Adrenal gland (tissue), 12 donors: ENCODE measurements around the gene CDC42EP4. TPM values are rescaled to one million over a fixed set of nuclear protein-coding genes. Genes with fewer than 3 reads are reported as not detected.

Experiments
- DNase-seq, 7 donors: peaks; one replicate each; pipeline ENCODE4 v3.0.0-alpha.2; 2019 to 2020
- H3K27ac ChIP-seq, 5 donors: fragments of 200-600 bp; sonication (generic) in 4 of 5; 1 replicate in 3 of 5; 2 replicates in 2 of 5; pipeline versions ENCODE4 v1.5.1 to v1.8.0; 2016 to 2020; ENCODE audit warnings: mild to moderate bottlenecking in 1 of 5
- H3K27me3 ChIP-seq: fragments of 200-600 bp; 2 replicates; pipeline ENCODE4 v1.8.0; 2021
- H3K36me3 ChIP-seq, 2 donors: fragments of 200-600 bp; replicated peaks in 1 of 2; 1 replicate in 1 of 2; 2 replicates in 1 of 2; pipeline versions ENCODE4 v1.5.1 to v1.8.0; 2018 to 2022
- H3K4me1 ChIP-seq, 2 donors: fragments of 200-600 bp; replicated peaks in 1 of 2; 1 replicate in 1 of 2; 2 replicates in 1 of 2; pipeline versions ENCODE4 v1.5.1 to v1.8.0; 2018 to 2021
- H3K4me3 ChIP-seq, 4 donors: fragments of 200-600 bp; sonication (generic) in 3 of 4; one replicate each; pipeline ENCODE4 v1.5.1; 2016 to 2018
- H3K9me3 ChIP-seq, 3 donors: fragments of 200-600 bp; sonication (generic) in 1 of 3; replicated peaks in 1 of 3; 1 replicate in 2 of 3; 2 replicates in 1 of 3; pipeline versions ENCODE4 v1.5.1 to v1.8.0; 2016 to 2021
- CTCF ChIP-seq, 6 experiments: fragments of 450-650 bp in 4 of 6; fragments of 200-600 bp in 2 of 6; sonication (generic) in 1 of 6; IDR thresholded peaks; 1 replicate in 5 of 6; 2 replicates in 1 of 6; pipeline versions ENCODE4 v1.5.1 to v1.8.0; 2016 to 2021; ENCODE audit warnings: antibody characterized with exemption in 6 of 6, mild to moderate bottlenecking in 2 of 6, moderate library complexity in 1 of 6
- POLR2A ChIP-seq, 2 donors: fragments of 450-650 bp; IDR thresholded peaks; one replicate each; pipeline ENCODE4 v1.6.1; 2017; ENCODE audit warnings: antibody characterized with exemption in 2 of 2, mild to moderate bottlenecking in 2 of 2, moderate library complexity in 1 of 2
- WGBS, 4 donors: extraction: QIAGEN DNeasy Blood & Tissue Kit in 2 of 4; methylation state at CpG; one replicate each; pipeline versions ENCODE4 v1.1.5 to v1.1.7; 2013 to 2017; 5-methylcytosine and 5-hydroxymethylcytosine counted together
- intact Hi-C, 2 donors: fragments of 100-400 bp; cut with DNase I; formaldehyde crosslinking; loops; one replicate each; pipeline versions ENCODE4 v1.14.1 to v1.15.0; 2022 to 2023
- polyA plus RNA-seq, 3 donors: library from polyadenylated mRNA; stranded (reverse); fragments of 200-250 nt in 2 of 3; fragments of 350-450 nt in 1 of 3; fragmentation: Illumina TruSeq in 1 of 3; extraction: RNeasy Lipid Tissue Mini Kit (QIAGEN cat#74804) in 1 of 3; gene quantifications; one replicate each; pipeline ENCODE4 v1.2.3, GENCODE V29; 2013 to 2014
- total RNA-seq, 9 donors: library from RNA; depleted of rRNA in 4 of 9; stranded (reverse); fragments of >200 nt in 4 of 9; fragments of 120-200 nt in 1 of 9; fragmentation: NEBNext Ultra II Directional in 1 of 9; extraction: Animal tissue kit (Norgen Biotek cat#: 25700) in 1 of 9; gene quantifications; one replicate each; pipeline versions ENCODE4 v1.1.0 to v1.2.4, GENCODE V29; 2013 to 2023
- donor health status: healthy with polysubstance abuse.
- donor health status: Bipolar disorder and iron deficiency.
- donor health status: DM: yes; HTN: yes; CAD: no.
- donor health status: DM: no; HTN: no; CAD: no.
- donor health status: DM: no; HTN: no; CAD: no.
- donor health status: DM: yes; HTN: yes; CAD: no.

CDC42EP4 gene
- total and polyA plus RNA-seq, 12 donors: 24.4 to 172 (median 96.5) TPM

- Histone ChIP-seq H3K4me3 (no peak overlapping the region), H3K27ac (peak overlapping the region in 1 of 5 donors; percentile 96), H3K27me3 (no peaks in the 10 kb centered on the region), H3K36me3 (peaks cover 0 to 28% of the 10 kb centered on the region in 2 donors), H3K9me3 (no peaks in the 10 kb centered on the region), H3K4me1 (peaks cover 33 to 69% of the 10 kb centered on the region in 2 donors)
- WGBS, 4 donors: 76 to 84% (median 80%) methylated on average over 7 of the region's 7 CpGs
- TF ChIP-seq CTCF (IDR thresholded peaks at IDR 0.05) (no peak), POLR2A (IDR thresholded peaks at IDR 0.05) (no peak)
- DNase-seq: no peak
- intact Hi-C loops: no loop called here
These were observed 29.9 kb downstream of the CDC42EP4 start for GRCh38 chr17:73281928-73282327.

- Histone ChIP-seq H3K9me3 (no peaks in the 10 kb centered on the region), H3K27ac (peak overlapping the region in 3 of 5 donors; percentile 56 to 96 (median 79)), H3K27me3 (no peaks in the 10 kb centered on the region), H3K4me3 (no peak overlapping the region), H3K4me1 (peaks cover 24 to 52% of the 10 kb centered on the region in 2 donors), H3K36me3 (peaks cover 0 to 17% of the 10 kb centered on the region in 2 donors)
- intact Hi-C loops: no loop called here
- DNase-seq: no peak
- 94 to 97% (median 96%) methylated on average over 10 to 12 of the region's 12 CpGs for WGBS, 4 donors
- no peak for TF ChIP-seq CTCF (IDR thresholded peaks at IDR 0.05)
- TF ChIP-seq POLR2A (IDR thresholded peaks at IDR 0.05): no peak
These were observed 31.6 kb downstream of the CDC42EP4 start for GRCh38 chr17:73280191-73280590.

- Histone ChIP-seq H3K27ac (peak overlapping the region in 3 of 5 donors; percentile 56 to 87 (median 79)), H3K4me3 (no peak overlapping the region), H3K4me1 (peaks cover 24 to 47% of the 10 kb centered on the region in 2 donors), H3K27me3 (no peaks in the 10 kb centered on the region), H3K9me3 (no peaks in the 10 kb centered on the region), H3K36me3 (peaks cover 0 to 12% of the 10 kb centered on the region in 2 donors)
- intact Hi-C loops: no loop called here
- 61 to 87% (median 85%) methylated on average over 2 to 7 of the region's 7 CpGs for whole genome bisulfite sequencing, 4 donors
- TF ChIP-seq CTCF (IDR thresholded peaks at IDR 0.05): no peak
- no peak for TF ChIP-seq POLR2A (IDR thresholded peaks at IDR 0.05)
- DNase-seq: no peak
These were observed 32.1 kb downstream of the CDC42EP4 start for GRCh38 chr17:73279704-73280103.

- H3K27ac ChIP-seq: peak overlapping the region; percentile 42 to 89 (median 79)
- no peaks in the 10 kb centered on the region for H3K27me3 ChIP-seq
- DNase-seq: peak; percentile 77 to 93 (median 87)
- H3K9me3 ChIP-seq: no peaks in the 10 kb centered on the region
- H3K4me3 ChIP-seq: peak overlapping the region in 1 of 4 donors; percentile 8
- H3K4me1 ChIP-seq: peaks cover 24 to 38% of the 10 kb centered on the region in 2 donors
- 19 to 33% (median 29%) methylated on average over 4 to 14 of the region's 14 CpGs for WGBS, 4 donors
- TF ChIP-seq CTCF (IDR thresholded peaks at IDR 0.05): no peak
- peak in 1 of 2 donors; percentile 64 for TF ChIP-seq POLR2A (IDR thresholded peaks at IDR 0.05)
- intact Hi-C loops: no loop called here
- H3K36me3 ChIP-seq: peaks cover 0 to 3% of the 10 kb centered on the region in 2 donors
These were observed 33.0 kb downstream of the CDC42EP4 start for GRCh38 chr17:73278465-73279453.
